OCI-LY7 (cell line): Measurements from ENCODE around the gene TMED7. TPM values are rescaled to one million over a fixed set of nuclear protein-coding genes. Genes with fewer than 3 reads are reported as not detected.

Experiments
- BruUV-seq: library from RNA; stranded (reverse); fragments of 400-500 nt; replicated peaks from 2 replicates; lab custom pipeline; 2021; lab: Mats Ljungman, UMichigan
- CTCF ChIA-PET: fragments of 300-600 bp; sonication (Branson Sonifier 250); formaldehyde crosslinking; loops from one replicate; lab custom pipeline; 2022; ENCODE audit warnings: antibody characterized with exemption; ENCODE audit not compliant: unreplicated experiment; lab: Charles Lee
- POLR2A ChIA-PET: fragments of 300-600 bp; sonication (Branson Sonifier 250); formaldehyde crosslinking; loops from one replicate; lab custom pipeline; 2022; ENCODE audit warnings: antibody characterized with exemption; lab: Charles Lee
- DNase-seq: peaks from one replicate; pipeline ENCODE4 v3.0.0-alpha.2; 2015; ENCODE audit warnings: low spot score
- H2AFZ ChIP-seq: fragments of 200-600 bp; sonication (generic), shearing (Covaris generic); 2 replicates; pipeline ENCODE4 v1.6.1; 2014; ENCODE audit warnings: mild to moderate bottlenecking, antibody characterized with exemption, low read length, moderate library complexity
- H3K27ac ChIP-seq: fragments of 200-600 bp; sonication (generic); 2 replicates; pipeline ENCODE4 v1.5.1; 2014; ENCODE audit warnings: mixed run types, low read depth, mild to moderate bottlenecking, moderate library complexity, low read length, inconsistent platforms; ENCODE audit not compliant: poor library complexity, severe bottlenecking
- H3K36me3 ChIP-seq: fragments of 200-600 bp; sonication (generic); 2 replicates; pipeline ENCODE4 v1.6.1; 2014; ENCODE audit warnings: mild to moderate bottlenecking, antibody characterized with exemption, low read length, moderate library complexity, mixed read lengths; ENCODE audit not compliant: insufficient read depth
- H3K4me1 ChIP-seq: fragments of 200-600 bp; sonication (generic); 2 replicates; pipeline ENCODE4 v1.5.1; 2014; ENCODE audit warnings: mild to moderate bottlenecking, low read length; ENCODE audit not compliant: insufficient read depth, poor library complexity, severe bottlenecking
- H3K4me2 ChIP-seq: fragments of 200-600 bp; sonication (generic); 2 replicates; pipeline ENCODE4 v1.6.1; 2014; ENCODE audit warnings: mild to moderate bottlenecking, low read length
- H3K4me3 ChIP-seq: fragments of 200-600 bp; sonication (generic); 2 replicates; pipeline ENCODE4 v1.5.1; 2014; ENCODE audit warnings: mild to moderate bottlenecking, low read depth, low read length; ENCODE audit not compliant: poor library complexity, severe bottlenecking
- H3K79me2 ChIP-seq: fragments of 200-600 bp; sonication (generic); 2 replicates; pipeline ENCODE4 v1.6.1; 2016; ENCODE audit warnings: low read depth, mild to moderate bottlenecking, low read length, moderate library complexity, mixed read lengths; ENCODE audit not compliant: insufficient read depth
- H3K9me2 ChIP-seq: fragments of 200-600 bp; sonication (generic); 2 replicates; pipeline ENCODE4 v1.6.1; 2016; ENCODE audit warnings: mild to moderate bottlenecking, low read length, mixed read lengths; ENCODE audit not compliant: insufficient read depth
- H3K9me3 ChIP-seq: fragments of 200-600 bp; sonication (generic); 2 replicates; pipeline ENCODE4 v1.6.1; 2014; ENCODE audit warnings: mild to moderate bottlenecking, mixed run types, low read length, mixed read lengths
- H4K20me1 ChIP-seq: fragments of 200-600 bp; sonication (generic); 2 replicates; pipeline ENCODE4 v1.6.1; 2014; ENCODE audit warnings: mild to moderate bottlenecking, antibody characterized with exemption, low read length, moderate library complexity, mixed read lengths; ENCODE audit not compliant: insufficient read depth
- CTCF ChIP-seq: fragments of 200-600 bp; sonication (generic); conservative IDR thresholded peaks from 2 replicates; pipeline ENCODE4 v1.5.1; 2014; ENCODE audit warnings: mild to moderate bottlenecking, antibody characterized with exemption, low read length, moderate library complexity, mixed read lengths
- EZH2phosphoT487 ChIP-seq: fragments of 200-600 bp; sonication (generic); IDR thresholded peaks from 2 replicates; pipeline ENCODE4 v1.6.1; 2018; ENCODE audit warnings: low read depth, borderline replicate concordance, mild to moderate bottlenecking, mixed run types, antibody characterized with exemption, low read length, moderate library complexity, mixed read lengths
- intact Hi-C: fragments of 100-400 bp; cut with micrococcal nuclease; formaldehyde crosslinking; loops from one replicate; pipeline ENCODE4 v1.10.0; 2022; ENCODE audit not compliant: unreplicated experiment
- total RNA-seq, 2 experiments: library from RNA; depleted of rRNA in 1 of 2; stranded (reverse); fragments of >200 nt in 1 of 2; shearing (Covaris generic) in 1 of 2; gene quantifications; 2 replicates each; pipeline ENCODE4 v1.2.3, GENCODE V29; 2014 to 2022

Gene TMED7
- total RNA-seq, 2 experiments from 2014 or later, result 35.8 to 55.1 TPM

- no peak for TF ChIP-seq CTCF
- TF ChIP-seq EZH2phosphoT487, result no peak
- peaks cover 29% of the 10 kb centered on the region for H4K20me1 ChIP-seq
- ChIA-PET POLR2A (interaction anchor here (0.7 to 2.6 kb wide), 9 partner anchors 8 to 1286 kb away, joined by 3 to 21 read pairs (median 3); no protein-coding TSS in a partner anchor), CTCF (interaction anchor here (0.7 kb wide), 1 partner anchor 9 kb away, joined by 3 read pairs; no protein-coding TSS in a partner anchor)
- H3K9me3 ChIP-seq, result no peaks in the 10 kb centered on the region
- H3K36me3 ChIP-seq, result peaks cover 49% of the 10 kb centered on the region
- H3K9me2 ChIP-seq, result no peaks in the 10 kb centered on the region
- no peak overlapping the region for H2AFZ ChIP-seq
- no peak overlapping the region for H3K27ac ChIP-seq
- DNase-seq, result no peak
- H3K4me1 ChIP-seq, result peaks cover 39% of the 10 kb centered on the region
- intact Hi-C loops, result loop anchor here (10.0 kb wide), 1 partner anchor 1281 kb away; no protein-coding TSS in a partner anchor
- H3K4me3 ChIP-seq, result peak overlapping the region; percentile 94
- no TSS peak for BruUV-seq
- H3K79me2 ChIP-seq, result peaks cover 67% of the 10 kb centered on the region
- peak overlapping the region; percentile 95 for H3K4me2 ChIP-seq
Measured at GRCh38 chr5:115623658-115624057, 2.2 kb downstream of the TMED7 start.

GRCh38 chr5:115621365-115621900 lies 4.4 kb downstream of the TMED7 start:
- TF ChIP-seq EZH2phosphoT487 (no peak), CTCF (no peak)
- no peak for DNase-seq
- H2AFZ ChIP-seq, result no peak overlapping the region
- H3K27ac ChIP-seq, result no peak overlapping the region
- intact Hi-C loops, result loop anchor here (10.0 kb wide), 1 partner anchor 1283 kb away; no protein-coding TSS in a partner anchor
- no peaks in the 10 kb centered on the region for H3K9me2 ChIP-seq
- no peak overlapping the region for H3K4me3 ChIP-seq
- peaks cover 67% of the 10 kb centered on the region for H3K36me3 ChIP-seq
- BruUV-seq, result no TSS peak
- ChIA-PET CTCF (no interaction called here), POLR2A (interaction anchor here (0.7 kb wide), 1 partner anchor 13 kb away, joined by 3 read pairs; no protein-coding TSS in a partner anchor)
- no peaks in the 10 kb centered on the region for H3K9me3 ChIP-seq
- peaks cover 29% of the 10 kb centered on the region for H4K20me1 ChIP-seq
- peaks cover 58% of the 10 kb centered on the region for H3K79me2 ChIP-seq
- H3K4me1 ChIP-seq, result peaks cover 30% of the 10 kb centered on the region
- no peak overlapping the region for H3K4me2 ChIP-seq

GRCh38 chr5:115616892-115617291 lies 8.9 kb downstream of the TMED7 start:
- DNase-seq, result no peak
- no peak overlapping the region for H3K27ac ChIP-seq
- peaks cover 17% of the 10 kb centered on the region for H3K79me2 ChIP-seq
- no peak overlapping the region for H3K4me3 ChIP-seq
- no peak overlapping the region for H2AFZ ChIP-seq
- no peaks in the 10 kb centered on the region for H3K4me1 ChIP-seq
- TF ChIP-seq EZH2phosphoT487, result no peak
- no peak for TF ChIP-seq CTCF
- H3K4me2 ChIP-seq, result no peak overlapping the region
- intact Hi-C loops, result no loop called here
- no peaks in the 10 kb centered on the region for H3K9me2 ChIP-seq
- H3K9me3 ChIP-seq, result no peaks in the 10 kb centered on the region
- BruUV-seq, result no TSS peak
- peaks cover 13% of the 10 kb centered on the region; the same call in 1 of the 2 replicates for H4K20me1 ChIP-seq
- POLR2A ChIA-PET, result interaction anchor here (0.7 to 1.3 kb wide), 4 partner anchors 8 to 25 kb away, joined by 3 to 4 read pairs (median 4); no protein-coding TSS in a partner anchor
- H3K36me3 ChIP-seq, result peaks cover 90% of the 10 kb centered on the region
- CTCF ChIA-PET, result no interaction called here
